GM18868 (cell line): ENCODE measurements around the gene ARHGAP10.

Experiments
- ATAC-seq: cut with Tn5 transposase; IDR thresholded peaks from one replicate; pipeline ENCODE4 v1.9.1; 2021; ENCODE audit warnings: mild to moderate bottlenecking, moderate library complexity; ENCODE audit not compliant: unreplicated experiment

Gene ARHGAP10

DNA sequence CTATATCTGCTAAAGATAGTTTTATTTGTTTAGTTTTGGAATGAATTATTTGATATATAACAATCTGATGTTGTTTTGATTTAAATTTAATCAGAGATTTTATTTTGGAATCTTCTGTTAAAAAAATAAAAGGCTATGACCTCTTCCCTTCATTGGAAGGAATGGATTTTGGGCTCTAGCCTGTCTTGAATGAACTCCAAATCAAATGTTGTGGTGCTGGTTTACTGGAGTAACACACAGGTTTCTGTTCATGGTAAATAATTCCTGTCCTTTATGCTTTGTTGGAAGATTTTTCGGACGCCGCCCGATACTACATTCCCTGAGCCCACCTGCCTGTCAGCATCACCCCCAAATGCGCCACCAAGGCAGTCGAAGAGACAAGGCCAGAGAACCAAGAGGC, 291.1 kb downstream of the ARHGAP10 start:
- no peak for ATAC-seq

DNA sequence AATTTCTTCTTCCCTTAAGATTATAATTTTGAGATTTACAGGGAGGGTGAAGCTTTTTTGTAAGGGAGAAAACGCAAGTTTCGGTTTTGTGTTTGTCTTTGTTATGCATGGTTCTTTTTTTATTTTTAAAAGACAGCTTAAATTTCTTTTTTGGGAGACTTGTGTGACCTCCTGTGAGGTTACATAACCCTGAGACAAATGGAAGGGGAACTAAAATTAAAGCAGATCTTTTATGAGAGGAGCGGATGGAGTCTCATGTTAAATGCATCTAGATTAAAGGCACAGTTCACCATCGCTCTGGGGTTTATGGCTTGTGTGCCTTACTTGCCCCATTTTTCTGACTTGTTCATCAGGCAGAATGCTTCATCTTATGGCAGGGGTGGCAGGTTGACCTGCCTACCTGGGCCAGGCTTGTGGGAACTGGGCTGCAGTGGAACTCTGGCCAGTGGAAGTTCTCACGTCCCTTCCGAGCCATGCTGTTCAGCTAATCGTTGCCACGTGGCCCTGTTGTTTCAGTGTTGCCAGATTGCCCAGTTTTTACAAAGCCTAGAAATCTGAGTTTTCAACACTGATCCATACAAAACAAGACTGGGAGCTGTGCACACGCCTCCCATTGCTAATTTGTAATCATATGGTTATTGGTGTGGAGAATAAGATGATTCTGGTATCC, 291.8 kb downstream of the ARHGAP10 start:
- no peak for ATAC-seq

DNA sequence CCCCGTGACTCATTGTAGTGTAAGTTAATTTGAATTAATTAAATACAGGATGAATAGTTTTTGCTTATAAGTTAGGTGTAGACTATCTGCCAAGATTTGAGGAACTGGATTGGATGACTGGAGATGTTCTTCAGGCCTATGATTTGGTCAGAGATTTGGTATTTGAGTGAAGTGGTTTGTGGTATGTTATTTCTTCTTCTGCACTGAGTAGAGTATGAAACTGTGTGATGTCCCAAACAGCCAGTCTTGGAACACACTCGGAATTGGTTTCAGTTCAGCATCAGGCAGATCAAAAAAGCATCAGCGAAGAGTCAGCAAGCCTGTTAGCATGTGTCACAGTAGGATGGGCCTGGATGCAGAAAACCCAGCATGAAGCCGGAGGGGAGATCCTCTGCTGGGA, 294.1 kb downstream of the ARHGAP10 start:
- no peak for ATAC-seq

DNA sequence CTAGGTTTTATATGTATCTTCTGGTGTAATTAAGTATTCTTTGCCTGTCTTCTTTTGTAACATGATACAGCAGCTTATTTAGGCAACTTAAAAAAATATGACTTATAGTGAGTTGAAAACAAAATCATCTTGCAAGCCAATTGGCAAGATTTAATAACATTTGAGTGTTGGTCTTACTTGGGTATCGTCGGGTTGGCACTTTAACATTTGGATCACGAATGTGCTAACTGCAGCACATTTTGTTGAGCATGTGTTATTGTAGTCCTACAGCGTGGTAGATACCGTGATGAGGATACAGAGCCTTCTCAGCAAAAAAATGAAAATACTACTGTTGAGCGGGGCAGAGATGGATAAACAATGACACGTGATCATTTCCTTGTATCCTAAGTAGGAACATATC, 295.3 kb downstream of the ARHGAP10 start:
- no peak for ATAC-seq

DNA sequence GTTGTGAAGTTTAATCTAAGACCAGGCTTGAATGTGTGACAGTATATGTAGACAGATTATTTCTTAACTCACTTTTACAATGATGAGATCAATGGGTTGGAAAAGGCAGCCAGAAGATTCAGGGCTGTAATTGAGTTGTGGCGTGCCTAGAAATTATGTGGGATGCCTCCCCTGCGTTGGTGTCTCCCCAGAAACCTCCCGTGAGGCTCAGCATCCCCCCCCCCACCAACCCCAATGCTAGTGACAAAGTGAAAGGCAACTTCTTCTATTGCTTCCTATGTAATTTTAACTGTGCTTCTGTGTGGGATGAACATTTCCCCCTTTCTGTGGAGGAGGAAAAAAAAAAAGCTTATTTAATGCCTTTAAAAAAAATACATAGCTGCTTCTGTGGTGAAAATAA, 297.9 kb downstream of the ARHGAP10 start:
- no peak for ATAC-seq

DNA sequence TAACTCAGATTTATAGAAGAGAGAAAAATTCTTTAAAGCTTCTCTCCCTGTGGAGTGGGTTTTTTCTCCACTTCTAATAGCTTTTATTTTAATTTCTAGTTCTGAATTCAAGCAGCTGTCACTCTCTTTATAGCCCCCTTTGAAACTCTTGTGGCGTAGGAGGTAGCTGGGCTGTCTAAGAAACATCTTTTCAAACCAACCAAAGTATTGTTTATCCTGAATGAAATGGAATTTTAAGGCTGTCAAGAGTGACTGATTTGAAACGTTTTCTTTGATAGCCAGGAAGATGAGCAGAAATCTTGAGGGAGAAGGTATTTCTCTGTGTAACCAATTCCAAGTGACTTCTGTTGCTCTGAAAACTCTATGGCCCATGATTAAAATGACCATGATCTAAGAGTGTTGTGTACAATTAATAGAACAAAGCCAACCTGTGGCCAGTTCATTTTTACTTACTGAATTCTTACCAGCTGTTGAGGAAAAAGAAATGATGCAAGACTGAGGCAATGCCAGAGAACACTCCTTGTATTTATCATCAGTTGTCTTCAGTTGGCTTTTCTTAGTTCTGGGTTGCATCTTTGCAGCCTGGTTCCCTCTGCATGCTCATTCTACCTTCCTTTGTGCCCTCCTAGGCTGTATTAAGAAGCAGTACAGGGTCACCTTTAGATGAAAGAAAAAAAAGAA, 298.4 kb downstream of the ARHGAP10 start:
- ATAC-seq = no peak

DNA sequence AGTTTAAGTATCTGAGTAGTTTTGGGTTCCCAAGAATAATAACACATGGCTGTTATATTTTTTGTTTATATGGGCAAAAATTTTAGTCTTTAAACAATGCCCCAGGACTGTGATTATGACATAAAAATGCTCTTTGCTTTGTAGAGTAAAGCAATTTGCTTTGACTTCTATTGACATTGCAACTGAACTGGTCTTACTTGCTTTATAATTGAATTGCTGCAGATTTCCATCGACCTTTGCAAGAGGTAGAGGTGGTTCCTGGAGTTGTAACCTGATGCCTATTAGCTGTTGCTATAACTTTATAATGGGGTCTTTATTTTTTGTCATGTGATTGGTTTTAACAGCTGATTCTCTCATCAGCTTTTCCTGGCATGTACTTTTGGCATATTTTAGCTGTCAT, 302.9 kb downstream of the ARHGAP10 start:
- ATAC-seq = no peak

DNA sequence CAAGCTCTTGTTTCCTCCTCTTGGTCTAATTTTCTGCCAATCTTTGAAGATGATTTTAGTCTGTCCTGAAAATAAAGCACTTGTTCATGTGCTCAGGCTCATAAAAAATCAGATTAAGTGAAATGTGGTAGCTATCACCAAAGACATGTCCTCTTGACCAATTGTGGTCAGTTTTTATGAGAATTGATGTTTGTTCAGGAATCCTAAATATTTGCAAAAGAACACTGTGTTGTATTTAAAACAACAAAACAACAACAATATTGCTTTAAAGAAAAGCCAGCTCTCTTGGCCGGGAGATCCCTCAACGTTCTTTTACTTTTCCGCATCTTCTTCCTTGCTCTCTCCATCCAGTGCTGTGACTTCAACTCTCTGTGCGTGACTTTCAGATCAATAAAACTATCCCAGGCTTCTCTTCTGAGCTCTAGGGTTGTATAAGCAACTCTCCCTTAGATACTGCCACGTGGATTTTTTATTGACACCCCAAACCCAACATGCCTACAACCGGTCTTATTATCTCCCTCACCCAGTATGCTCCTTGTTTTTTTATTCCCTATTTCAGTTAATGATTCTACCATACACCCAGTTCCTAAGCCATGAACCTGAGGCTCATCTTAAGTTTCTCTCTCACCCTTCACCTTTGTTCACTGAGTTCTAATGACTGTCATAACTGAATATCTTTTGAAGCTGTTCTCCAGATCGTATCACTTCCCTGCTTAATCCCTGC, 309.9 kb downstream of the ARHGAP10 start:
- no peak for ATAC-seq

DNA sequence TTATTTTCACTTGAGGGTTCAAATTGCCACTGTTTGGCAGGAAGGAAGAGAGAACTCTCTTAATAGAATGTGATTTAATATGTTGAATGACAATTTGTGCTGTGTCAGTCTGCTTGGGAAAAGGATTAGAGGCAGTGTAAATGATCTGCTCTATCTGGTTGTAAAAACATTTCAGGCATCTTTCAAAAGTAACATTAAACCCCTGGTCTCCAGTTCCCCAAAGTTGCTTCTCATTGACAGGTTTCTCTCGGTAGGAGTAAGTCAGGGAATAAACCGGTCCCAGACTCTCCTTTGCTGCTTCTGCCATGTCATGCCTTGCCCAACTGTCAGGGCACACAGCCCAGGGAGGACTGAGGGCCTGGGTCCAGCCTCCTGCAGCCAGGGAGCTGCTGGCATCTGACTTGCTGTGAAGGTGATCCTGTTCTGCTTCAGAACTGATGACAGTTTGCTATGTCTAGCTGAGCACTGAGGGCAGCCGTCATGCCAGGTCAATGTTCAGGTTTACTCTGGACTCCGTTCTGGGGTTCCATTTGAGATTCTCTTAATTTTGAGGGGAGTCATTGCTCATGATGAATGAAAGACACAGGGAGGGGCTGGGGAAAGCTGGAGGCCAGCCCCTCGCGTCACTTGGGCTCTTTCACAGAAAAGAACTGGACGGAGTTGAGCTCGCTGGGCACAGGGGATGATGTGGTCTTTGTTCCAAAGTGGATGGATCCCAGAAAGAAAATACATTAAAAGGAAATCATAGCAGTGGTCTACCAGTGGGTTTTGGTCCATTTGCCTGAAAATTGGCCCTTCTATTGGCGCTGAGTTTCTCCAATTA, 312.4 kb downstream of the ARHGAP10 start:
- ATAC-seq = no peak

DNA sequence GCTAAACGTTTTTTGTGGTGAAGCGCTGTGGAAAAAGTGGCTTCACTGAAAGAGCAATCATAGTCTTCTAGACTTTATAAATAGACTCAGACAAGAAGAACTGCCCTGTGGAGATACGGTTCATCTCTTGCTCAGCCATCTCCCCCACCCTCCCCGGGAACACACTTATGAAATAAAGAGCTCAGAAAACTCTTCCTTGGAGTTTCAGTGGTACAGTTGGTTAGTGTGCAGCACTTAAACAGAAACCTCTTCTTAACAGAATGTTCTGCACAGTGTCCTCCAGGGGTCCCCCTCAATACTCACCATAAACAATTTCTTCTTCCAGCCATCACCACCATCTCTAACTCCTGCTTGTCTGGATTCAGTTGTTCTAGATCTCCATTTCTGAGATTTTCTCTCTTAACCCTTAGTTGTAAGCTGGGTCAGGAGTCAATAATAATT, 313.0 kb downstream of the ARHGAP10 start:
- ATAC-seq = peak; percentile 97

DNA sequence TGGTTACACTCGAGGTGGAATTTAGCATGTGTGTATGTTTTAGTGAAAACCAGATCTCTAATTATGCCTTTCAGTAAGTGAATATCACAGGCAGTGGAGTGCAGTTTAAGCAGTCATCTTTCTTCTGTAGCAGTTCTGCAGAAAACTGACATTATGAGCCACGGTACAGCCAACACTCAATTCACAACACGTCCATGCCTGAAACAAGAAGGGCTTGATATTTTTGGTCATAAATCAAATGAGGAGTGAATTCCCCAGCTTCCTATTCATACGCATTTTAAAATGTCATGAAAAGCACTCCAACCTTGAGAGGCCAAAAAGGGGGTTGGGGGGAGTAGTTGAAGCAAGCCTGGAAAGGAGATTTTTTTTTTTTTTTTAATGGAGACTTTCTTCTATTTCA, 316.7 kb downstream of the ARHGAP10 start:
- no peak for ATAC-seq

DNA sequence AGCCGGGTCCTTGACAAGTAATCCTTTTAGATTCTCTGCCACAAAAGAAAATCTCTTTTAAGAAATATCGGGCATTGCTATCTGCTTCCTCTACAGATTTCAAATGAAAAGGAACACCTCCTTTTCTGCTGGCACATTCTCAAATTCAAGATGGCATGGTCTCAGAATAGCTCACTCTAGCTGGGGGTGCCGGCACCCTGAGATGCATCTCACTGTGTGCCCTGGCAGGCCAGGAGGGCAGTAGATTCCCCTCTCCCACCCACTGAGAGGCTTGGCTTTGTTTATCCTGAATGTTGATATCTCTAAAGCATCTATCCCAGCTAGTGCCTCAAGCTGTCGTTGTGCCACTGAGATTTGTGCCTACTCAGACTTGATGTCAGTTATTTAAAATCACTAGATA, 319.5 kb downstream of the ARHGAP10 start:
- no peak for ATAC-seq

DNA sequence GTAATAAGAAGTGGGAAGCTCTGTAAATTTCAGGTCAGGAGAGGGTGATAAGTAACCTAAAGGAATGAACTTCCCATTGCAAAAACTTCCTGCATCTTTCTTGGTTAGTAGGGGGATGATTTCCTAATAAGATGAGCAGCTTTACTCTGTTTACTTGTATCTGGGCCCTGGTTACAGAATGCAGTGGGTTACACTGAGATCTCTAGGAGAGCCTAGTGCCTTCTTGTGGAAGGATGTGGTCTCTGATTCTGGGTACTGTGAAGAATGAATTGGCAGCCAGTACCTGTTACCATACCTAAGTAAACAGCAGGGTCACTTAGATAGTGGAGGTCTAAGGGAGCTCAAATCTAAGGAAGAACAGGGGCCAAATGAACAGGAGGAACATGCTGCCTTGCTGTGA, 320.6 kb downstream of the ARHGAP10 start:
- ATAC-seq = peak; percentile 12

DNA sequence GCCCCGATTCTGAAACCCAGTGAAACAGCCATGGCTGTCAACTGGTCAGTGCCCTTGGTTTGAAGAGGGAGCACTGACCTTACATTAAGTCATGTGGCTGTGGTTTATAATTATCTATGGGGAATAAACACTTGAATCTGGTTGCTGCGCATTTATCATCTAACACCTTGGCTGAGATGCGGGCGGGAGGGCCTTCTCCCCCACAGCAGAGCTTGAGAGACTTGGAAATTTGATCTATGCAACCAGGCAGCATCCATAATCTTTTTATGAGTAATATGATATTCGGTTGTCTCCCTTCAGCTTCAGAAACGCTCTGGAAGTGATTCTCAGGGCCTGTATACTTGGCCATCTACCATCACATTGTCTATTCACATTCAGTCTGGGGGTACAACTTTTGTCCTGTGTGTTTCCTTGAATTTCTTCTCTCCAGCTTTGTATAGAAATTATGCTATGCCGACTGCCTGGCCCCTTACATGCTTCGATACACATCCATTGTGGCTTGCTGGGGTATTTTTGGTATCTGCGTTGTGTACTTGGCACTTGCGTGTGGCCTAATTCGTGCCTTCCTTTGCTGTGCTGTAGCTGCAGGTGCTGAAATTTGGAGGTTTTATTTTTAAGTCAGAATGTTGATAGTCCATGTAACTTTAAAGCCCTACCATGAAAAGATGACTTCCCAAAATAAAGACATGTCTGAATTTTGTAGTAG, 321.6 kb downstream of the ARHGAP10 start:
- ATAC-seq = no peak

DNA sequence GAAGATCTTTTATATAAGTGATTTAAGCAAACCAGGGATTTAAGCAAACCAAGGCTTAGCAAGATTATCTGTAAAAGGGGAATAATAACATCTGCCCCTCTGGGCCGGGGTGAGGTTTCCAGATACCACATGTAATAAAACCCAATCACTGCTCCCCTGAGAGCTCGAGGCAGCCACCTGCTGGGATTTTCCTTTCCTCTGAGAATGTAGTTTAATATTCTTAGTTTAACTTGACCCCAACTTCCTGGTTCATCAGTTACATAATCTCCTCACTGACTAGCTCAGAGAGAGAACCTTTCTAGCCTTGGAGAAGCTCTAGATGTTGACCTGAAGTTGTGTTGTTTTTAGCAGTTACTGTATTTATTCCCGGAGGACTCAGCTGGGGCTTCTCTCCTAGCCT, 322.4 kb downstream of the ARHGAP10 start:
- peak; percentile 17 for ATAC-seq

DNA sequence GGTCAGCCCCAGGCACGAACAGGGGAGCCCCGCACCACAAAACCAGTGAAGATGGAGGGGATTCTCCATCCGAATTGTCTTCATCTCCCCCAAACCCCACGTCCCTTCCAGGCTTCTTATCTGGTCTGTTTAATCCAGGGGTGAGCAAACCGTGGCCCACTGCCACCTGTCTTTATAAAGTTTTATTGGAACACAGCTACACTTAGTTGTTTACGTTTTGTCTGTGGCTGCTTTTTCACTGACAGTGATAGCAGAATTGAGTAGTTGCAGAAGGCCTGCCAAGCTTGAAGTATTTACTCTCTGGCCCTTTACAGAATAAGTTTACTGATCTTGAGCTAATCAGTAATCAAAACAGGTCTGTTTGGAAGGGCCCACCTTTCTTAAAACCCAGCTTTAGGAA, 324.0 kb downstream of the ARHGAP10 start:
- ATAC-seq = no peak

DNA sequence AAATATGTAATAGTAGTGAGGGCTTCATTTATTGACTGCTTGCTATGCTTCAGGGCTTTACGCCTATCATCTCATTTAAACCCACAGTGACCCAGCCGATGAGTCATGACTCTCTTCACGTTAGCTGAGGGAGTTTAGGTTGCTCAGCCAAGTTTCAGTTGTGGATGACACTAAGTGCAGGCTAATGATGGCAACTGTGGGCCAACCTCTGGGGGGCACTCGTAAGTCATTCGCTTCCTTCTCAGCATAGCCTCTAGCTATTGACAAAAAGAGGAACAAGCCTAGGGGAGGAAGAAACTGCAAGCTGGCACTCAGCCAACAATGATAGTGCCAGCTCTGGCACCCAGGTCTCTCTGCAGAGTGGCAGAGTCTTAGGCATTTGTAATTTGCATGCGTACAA, 325.0 kb downstream of the ARHGAP10 start:
- peak; percentile 82 for ATAC-seq

DNA sequence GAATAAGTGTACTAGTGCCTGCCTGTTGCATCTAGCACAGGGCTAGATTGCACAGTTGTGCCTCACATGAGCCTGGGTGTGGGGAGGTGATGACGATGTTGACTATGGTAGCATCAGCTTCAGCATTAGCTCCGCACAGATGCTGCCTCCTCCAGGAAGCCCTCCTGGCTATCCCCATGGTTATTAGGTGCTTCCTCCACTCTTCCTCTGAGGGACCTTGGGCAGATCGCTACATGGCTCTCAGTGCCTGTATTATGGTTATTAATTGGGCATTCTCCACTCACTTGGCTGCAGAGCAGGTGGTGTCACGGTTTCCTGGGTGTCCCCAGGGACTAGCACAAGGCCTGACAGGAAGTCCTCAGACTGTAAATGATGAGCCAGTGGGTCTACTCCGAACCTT, 325.6 kb downstream of the ARHGAP10 start:
- ATAC-seq = peak; percentile 27

DNA sequence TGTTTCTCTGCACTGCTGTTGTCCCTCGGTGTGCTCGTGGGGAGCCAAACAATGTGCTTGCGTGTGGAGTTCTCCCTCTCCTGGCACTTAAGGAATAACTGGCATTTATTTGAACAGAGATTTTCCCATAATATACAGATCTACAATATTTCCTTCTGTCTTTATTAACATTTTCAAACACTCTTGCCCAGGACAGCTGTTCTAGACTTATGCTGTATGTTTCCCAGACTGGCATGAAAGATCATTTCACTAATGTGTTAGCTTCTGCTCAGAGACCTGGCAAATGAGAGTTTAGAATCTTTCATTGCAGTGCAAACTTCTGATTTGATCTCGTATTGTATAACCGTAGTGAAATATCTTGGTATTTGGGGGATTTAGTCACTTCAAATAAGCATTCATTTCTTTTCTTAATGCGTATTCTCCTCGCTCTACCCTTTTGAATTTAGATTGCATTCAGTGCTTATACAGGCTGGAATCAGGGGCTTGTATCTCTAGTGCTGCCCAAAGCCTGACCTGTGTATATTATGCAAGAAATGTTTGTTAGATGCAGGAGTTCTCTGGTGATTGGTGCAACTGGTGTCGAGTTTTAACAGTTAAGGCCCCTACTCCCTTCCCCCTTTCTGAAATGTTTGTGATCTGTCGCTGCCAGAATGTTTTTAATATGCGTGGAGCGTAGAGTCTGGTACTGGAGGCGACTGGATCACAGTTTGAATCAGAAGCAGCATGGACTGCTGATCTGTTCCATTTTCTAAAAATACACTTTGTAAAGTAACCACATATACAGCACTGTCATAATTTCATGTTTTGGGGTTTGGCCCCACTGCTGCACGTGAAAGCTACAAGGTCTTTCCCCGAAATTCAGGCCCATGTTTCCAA, 326.3 kb downstream of the ARHGAP10 start:
- no peak for ATAC-seq
